Heart left ventricle (tissue), 16 donors: ENCODE results near the gene ANO2. TPM values are rescaled to one million over a fixed set of nuclear protein-coding genes. Genes with fewer than 3 reads are reported as not detected.

Experiments
- ATAC-seq, 4 donors: fragments of 200-7000 bp; cut with Tn5 transposase; one replicate each; pipeline ENCODE4 v1.9.1; 2020 to 2022; ENCODE audit warnings: moderate library complexity in 4 of 4, mild to moderate bottlenecking in 3 of 4, moderate number of reproducible peaks in 1 of 4
- DNase-seq, 5 donors: peaks; one replicate each; pipeline ENCODE4 v3.0.0-alpha.2; 2020
- H3K27ac ChIP-seq, 12 donors: fragments of 200-600 bp; sonication (generic) in 4 of 12; one replicate each; pipeline versions ENCODE4 v1.5.0 to v1.8.0; 2016 to 2022; ENCODE audit warnings: mild to moderate bottlenecking in 2 of 12
- H3K27me3 ChIP-seq, 9 donors: fragments of 200-600 bp; sonication (generic) in 2 of 9; one replicate each; pipeline versions ENCODE4 v1.5.1 to v1.8.0; 2016 to 2022; ENCODE audit warnings: mild to moderate bottlenecking in 3 of 9
- H3K36me3 ChIP-seq, 9 donors: fragments of 200-600 bp; sonication (generic) in 2 of 9; one replicate each; pipeline versions ENCODE4 v1.5.0 to v1.8.0; 2018 to 2022; ENCODE audit warnings: mild to moderate bottlenecking in 2 of 9
- H3K4me1 ChIP-seq, 12 donors: fragments of 200-600 bp; sonication (generic) in 4 of 12; one replicate each; pipeline versions ENCODE4 v1.5.0 to v1.8.0; 2016 to 2022; ENCODE audit warnings: mild to moderate bottlenecking in 3 of 12
- H3K4me3 ChIP-seq, 12 donors: fragments of 200-600 bp; sonication (generic) in 4 of 12; one replicate each; pipeline versions ENCODE4 v1.5.0 to v1.8.0; 2017 to 2022; ENCODE audit warnings: mild to moderate bottlenecking in 9 of 12, moderate library complexity in 4 of 12
- H3K9me3 ChIP-seq, 12 donors: fragments of 200-600 bp; sonication (generic) in 4 of 12; one replicate each; pipeline versions ENCODE4 v1.5.0 to v1.8.0; 2016 to 2022; ENCODE audit warnings: mild to moderate bottlenecking in 1 of 12
- CTCF ChIP-seq, 12 donors: fragments of 200-600 bp; sonication (generic) in 4 of 12; IDR thresholded peaks; one replicate each; pipeline versions ENCODE4 v1.5.0 to v1.8.0; 2018 to 2022; ENCODE audit warnings: antibody characterized with exemption in 12 of 12, mild to moderate bottlenecking in 5 of 12
- POLR2A ChIP-seq, 2 donors: fragments of 450-650 bp; IDR thresholded peaks; one replicate each; pipeline ENCODE4 v1.6.1; 2017; ENCODE audit warnings: antibody characterized with exemption in 2 of 2, mild to moderate bottlenecking in 2 of 2, moderate library complexity in 2 of 2
- WGBS, 4 donors: extraction: QIAGEN DNeasy Blood & Tissue Kit in 2 of 4; methylation state at CpG; one replicate each; pipeline versions ENCODE4 v1.1.5 to v1.1.7; 2013 to 2018; 5-methylcytosine and 5-hydroxymethylcytosine counted together
- intact Hi-C, 10 donors: fragments of 100-400 bp; cut with DNase I; formaldehyde crosslinking; loops; one replicate each; pipeline versions ENCODE4 v1.11.1 to v1.14.2; 2022
- polyA plus RNA-seq, 2 donors: library from polyadenylated mRNA; stranded (reverse); fragments of 200-250 nt; gene quantifications; one replicate each; pipeline ENCODE4 v1.2.3, GENCODE V29; 2013
- total RNA-seq, 9 donors: library from RNA; depleted of rRNA in 2 of 9; stranded (reverse); fragments of >200 nt in 2 of 9; fragmentation: NEBNext Ultra II Directional in 3 of 9; extraction: Animal tissue kit (Norgen Biotek cat#: 25700) in 3 of 9; gene quantifications; one replicate each; pipeline versions ENCODE4 v1.1.0 to v1.2.4, GENCODE V29; 2016 to 2023
- donor health status: ischemic (EF 13 %, LVEDD 7.1; RV severe dilation, severe dysfunction).
- donor health status: healthy with polysubstance abuse.
- donor health status: DM: no; HTN: yes; CAD: no.
- donor health status: DM: no; HTN: no; CAD: no.
- donor health status: ischemic (EF 25% LVEDD 6.9; RV normal size, moderate dysfunction).
- donor health status: ischemic (EF 25% LVEDD 5.7; RV mildly dilated, moderate dysfunction).
- donor health status: healthy.
- donor health status: DM: yes; HTN: yes; CAD: no.
- donor health status: ischemic (EF 35%, LVEDD 5.7; RV mildly dilated, moderate dysfunction).
- donor health status: nonischemic (EF 11% LVEDD 7.7; RV severe dilation, severe dysfunction).
- donor health status: DM: yes; HTN: yes; CAD: no.
- donor health status: PGD.
- donor health status: ischemic (EF 29% LVEDD 5.4; RV normal size, mild dysfunction).
- donor health status: nonischemic (EF 23%, LVEDD 6.1; RV moderate dilation, normal function).

The ANO2 gene
- total and polyA plus RNA-seq, 11 donors, result 3.4 to 19.4 (median 9.4) TPM

- TF ChIP-seq CTCF (IDR thresholded peaks at IDR 0.05) (no peak), POLR2A (IDR thresholded peaks at IDR 0.05) (no peak)
- Histone ChIP-seq H3K27me3 (peaks cover 0 to 6% (median 0%) of the 10 kb centered on the region in 9 donors), H3K36me3 (no peaks in the 10 kb centered on the region), H3K9me3 (no peaks in the 10 kb centered on the region), H3K27ac (no peak overlapping the region), H3K4me1 (peaks cover 0 to 25% (median 0%) of the 10 kb centered on the region in 12 donors), H3K4me3 (no peak overlapping the region)
- ATAC-seq (no peak), DNase-seq (no peak)
- 93 to 99% (median 96%) methylated on average over 4 of the region's 4 CpGs for WGBS, 4 donors
- intact Hi-C loops, result no loop called here
These were observed 314.3 kb downstream of the ANO2 start for GRCh38 chr12:5630726-5631125.

GRCh38 chr12:5628501-5628900 is 316.6 kb downstream of the ANO2 start:
- H3K36me3 ChIP-seq, result no peaks in the 10 kb centered on the region
- intact Hi-C loops, result no loop called here
- DNase-seq, result no peak
- WGBS, 4 donors, result 97 to 99% (median 99%) methylated on average over 8 of the region's 8 CpGs
- H3K4me1 ChIP-seq, result peaks cover 0 to 33% (median 2%) of the 10 kb centered on the region in 12 donors
- no peak for TF ChIP-seq POLR2A (IDR thresholded peaks at IDR 0.05)
- ATAC-seq, result no peak
- H3K9me3 ChIP-seq, result no peaks in the 10 kb centered on the region
- H3K27me3 ChIP-seq, result peaks cover 0 to 4% (median 0%) of the 10 kb centered on the region in 9 donors
- no peak overlapping the region for H3K4me3 ChIP-seq
- no peak overlapping the region for H3K27ac ChIP-seq

GRCh38 chr12:5627053-5627630 is 317.9 kb downstream of the ANO2 start:
- intact Hi-C loops, result no loop called here
- peaks cover 0 to 4% (median 0%) of the 10 kb centered on the region in 9 donors for H3K27me3 ChIP-seq
- TF ChIP-seq POLR2A (IDR thresholded peaks at IDR 0.05), result no peak
- no peak for TF ChIP-seq CTCF (IDR thresholded peaks at IDR 0.05)
- 82 to 95% (median 91%) methylated on average over 8 of the region's 8 CpGs for WGBS, 4 donors
- no peak overlapping the region for H3K27ac ChIP-seq
- peaks cover 0 to 20% (median 2%) of the 10 kb centered on the region in 12 donors for H3K4me1 ChIP-seq
- no peak overlapping the region for H3K4me3 ChIP-seq
- H3K9me3 ChIP-seq, result no peaks in the 10 kb centered on the region
- DNase-seq (no peak), ATAC-seq (no peak)
- H3K36me3 ChIP-seq, result no peaks in the 10 kb centered on the region

GRCh38 chr12:5626151-5626550 is 318.9 kb downstream of the ANO2 start:
- no peak for TF ChIP-seq CTCF (IDR thresholded peaks at IDR 0.05)
- TF ChIP-seq POLR2A (IDR thresholded peaks at IDR 0.05), result no peak
- Histone ChIP-seq H3K4me3 (no peak overlapping the region), H3K27ac (no peak overlapping the region), H3K27me3 (peaks cover 0 to 4% (median 0%) of the 10 kb centered on the region in 9 donors), H3K36me3 (no peaks in the 10 kb centered on the region), H3K4me1 (peaks cover 0 to 19% (median 2%) of the 10 kb centered on the region in 12 donors), H3K9me3 (no peaks in the 10 kb centered on the region)
- DNase-seq (no peak), ATAC-seq (no peak)
- 85 to 95% (median 91%) methylated on average over 7 of the region's 7 CpGs for WGBS, 4 donors
- intact Hi-C loops, result no loop called here
